ENCODE results near the gene DAPK1.

The DAPK1 gene

GRCh38 chr9:87668222-87668621, 170.6 kb downstream of the DAPK1 start (continued):
- no peak for TF ChIP-seq ZBTB11 (tag by site-specific recombination; conservative IDR thresholded peaks at IDR 0.05; ENCODE audit: low read depth)

DNA sequence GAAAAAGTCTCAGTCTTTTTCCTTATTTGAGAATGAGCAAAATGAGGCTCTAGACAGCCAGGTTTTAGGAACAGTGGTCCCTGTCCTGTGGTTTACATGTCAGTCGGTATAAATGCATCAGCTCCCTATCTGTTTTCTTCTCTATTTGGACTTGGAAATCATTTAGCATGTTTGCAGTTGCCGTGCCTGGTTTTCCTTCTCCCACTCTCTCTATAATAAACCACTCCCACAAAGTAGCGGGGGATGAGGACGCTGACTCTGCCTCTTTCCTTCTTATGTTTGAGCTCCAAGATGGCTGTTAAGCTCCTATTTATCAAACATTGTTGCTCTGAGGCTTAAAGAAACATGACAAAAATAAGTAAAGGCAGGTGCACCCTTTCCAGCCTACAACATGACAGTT, 171.1 kb downstream of the DAPK1 start:
- Histone ChIP-seq H3K4me1 (ENCODE audit: control insufficient read depth, insufficient read depth, low read length) (no peaks in the 10 kb centered on the region), H3K9me3 (ENCODE audit: control insufficient read depth, insufficient read depth, low read depth, low read length) (no peaks in the 10 kb centered on the region), H3K4me3 (ENCODE audit: low read depth, low read length) (no peak overlapping the region), H3K36me3 (ENCODE audit: control insufficient read depth in 2 of 2, insufficient read depth in 1 of 2, low read length in 2 of 2) (peaks cover 0 to 37% of the 10 kb centered on the region in 2 experiments; a peak in 1 of 3 replicates), H3K27ac (ENCODE audit: extremely low read depth, low read depth, low read length) (no peak overlapping the region)
- ChIA-PET CTCF (interaction anchor here (0.6 to 1.4 kb wide), 3 partner anchors 331 to 1234 kb away, joined by 3 to 4 read pairs (median 3); no protein-coding TSS in a partner anchor), POLR2A (no interaction called here)
- TF ChIP-seq ZNF398 (tag by site-specific recombination; IDR thresholded peaks at IDR 0.05): no peak
- TF ChIP-seq, protein P1, sequence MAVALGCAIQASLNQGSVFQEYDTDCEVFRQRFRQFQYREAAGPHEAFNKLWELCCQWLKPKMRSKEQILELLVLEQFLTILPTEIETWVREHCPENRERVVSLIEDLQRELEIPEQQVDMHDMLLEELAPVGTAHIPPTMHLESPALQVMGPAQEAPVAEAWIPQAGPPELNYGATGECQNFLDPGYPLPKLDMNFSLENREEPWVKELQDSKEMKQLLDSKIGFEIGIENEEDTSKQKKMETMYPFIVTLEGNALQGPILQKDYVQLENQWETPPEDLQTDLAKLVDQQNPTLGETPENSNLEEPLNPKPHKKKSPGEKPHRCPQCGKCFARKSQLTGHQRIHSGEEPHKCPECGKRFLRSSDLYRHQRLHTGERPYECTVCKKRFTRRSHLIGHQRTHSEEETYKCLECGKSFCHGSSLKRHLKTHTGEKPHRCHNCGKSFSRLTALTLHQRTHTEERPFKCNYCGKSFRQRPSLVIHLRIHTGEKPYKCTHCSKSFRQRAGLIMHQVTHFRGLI (tag by site-specific recombination; IDR thresholded peaks at IDR 0.05): no peak
- TF ChIP-seq KLF8 (tag by site-specific recombination; IDR thresholded peaks at IDR 0.05): no peak
- no peak for TF ChIP-seq ZNF140 (tag by site-specific recombination; IDR thresholded peaks at IDR 0.05)
- no peak for TF ChIP-seq RBAK (tag by site-specific recombination; IDR thresholded peaks at IDR 0.05)
- TF ChIP-seq, protein P2, sequence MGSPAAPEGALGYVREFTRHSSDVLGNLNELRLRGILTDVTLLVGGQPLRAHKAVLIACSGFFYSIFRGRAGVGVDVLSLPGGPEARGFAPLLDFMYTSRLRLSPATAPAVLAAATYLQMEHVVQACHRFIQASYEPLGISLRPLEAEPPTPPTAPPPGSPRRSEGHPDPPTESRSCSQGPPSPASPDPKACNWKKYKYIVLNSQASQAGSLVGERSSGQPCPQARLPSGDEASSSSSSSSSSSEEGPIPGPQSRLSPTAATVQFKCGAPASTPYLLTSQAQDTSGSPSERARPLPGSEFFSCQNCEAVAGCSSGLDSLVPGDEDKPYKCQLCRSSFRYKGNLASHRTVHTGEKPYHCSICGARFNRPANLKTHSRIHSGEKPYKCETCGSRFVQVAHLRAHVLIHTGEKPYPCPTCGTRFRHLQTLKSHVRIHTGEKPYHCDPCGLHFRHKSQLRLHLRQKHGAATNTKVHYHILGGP (tag by site-specific recombination; IDR thresholded peaks at IDR 0.05): no peak
- no peak for TF ChIP-seq GLI2 (tag by site-specific recombination; IDR thresholded peaks at IDR 0.05; ENCODE audit: borderline replicate concordance, low read depth)

GRCh38 chr9:87670572-87671264, 173.1 kb downstream of the DAPK1 start:
- POLR2A ChIA-PET: no interaction called here
- CTCF ChIA-PET: interaction anchor here (0.6 kb wide), 1 partner anchor 173 kb away, joined by 6 read pairs; no protein-coding TSS in a partner anchor
- no peak for TF ChIP-seq ZSCAN16 (tag by site-specific recombination; IDR thresholded peaks at IDR 0.05)
- no peak for TF ChIP-seq ZBTB49 (tag by site-specific recombination; IDR thresholded peaks at IDR 0.05; ENCODE audit: low read depth)
- no peak for TF ChIP-seq ZNF621 (tag by site-specific recombination; IDR thresholded peaks at IDR 0.05)
- TF ChIP-seq, protein P3, sequence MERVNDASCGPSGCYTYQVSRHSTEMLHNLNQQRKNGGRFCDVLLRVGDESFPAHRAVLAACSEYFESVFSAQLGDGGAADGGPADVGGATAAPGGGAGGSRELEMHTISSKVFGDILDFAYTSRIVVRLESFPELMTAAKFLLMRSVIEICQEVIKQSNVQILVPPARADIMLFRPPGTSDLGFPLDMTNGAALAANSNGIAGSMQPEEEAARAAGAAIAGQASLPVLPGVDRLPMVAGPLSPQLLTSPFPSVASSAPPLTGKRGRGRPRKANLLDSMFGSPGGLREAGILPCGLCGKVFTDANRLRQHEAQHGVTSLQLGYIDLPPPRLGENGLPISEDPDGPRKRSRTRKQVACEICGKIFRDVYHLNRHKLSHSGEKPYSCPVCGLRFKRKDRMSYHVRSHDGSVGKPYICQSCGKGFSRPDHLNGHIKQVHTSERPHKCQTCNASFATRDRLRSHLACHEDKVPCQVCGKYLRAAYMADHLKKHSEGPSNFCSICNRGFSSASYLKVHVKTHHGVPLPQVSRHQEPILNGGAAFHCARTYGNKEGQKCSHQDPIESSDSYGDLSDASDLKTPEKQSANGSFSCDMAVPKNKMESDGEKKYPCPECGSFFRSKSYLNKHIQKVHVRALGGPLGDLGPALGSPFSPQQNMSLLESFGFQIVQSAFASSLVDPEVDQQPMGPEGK (tag by site-specific recombination; IDR thresholded peaks at IDR 0.05): no peak
- Histone ChIP-seq H3K4me1 (ENCODE audit: control insufficient read depth, insufficient read depth, low read length) (no peaks in the 10 kb centered on the region), H3K4me3 (ENCODE audit: low read depth, low read length) (no peak overlapping the region), H3K27ac (ENCODE audit: extremely low read depth, low read depth, low read length) (no peak overlapping the region), H3K36me3 (ENCODE audit: control insufficient read depth in 2 of 2, insufficient read depth in 1 of 2, low read length in 2 of 2) (peaks cover 0 to 26% of the 10 kb centered on the region in 2 experiments; a peak in 1 of 3 replicates), H3K9me3 (ENCODE audit: control insufficient read depth, insufficient read depth, low read depth, low read length) (no peaks in the 10 kb centered on the region)
